GM18508 (cell line): ENCODE measurements around the gene KLRD1.
"Not testable (repeated sequence)": the region's sequence is repeated elsewhere in the genome, so short reads cannot be mapped to it uniquely, and the experiment has no call there.

ENCODE experiments used
- ATAC-seq: cut with Tn5 transposase; IDR thresholded peaks from one replicate; pipeline ENCODE4 v1.9.1; 2021; ENCODE audit warnings: moderate number of reproducible peaks; ENCODE audit not compliant: insufficient read depth, unreplicated experiment

The KLRD1 gene, protein sequence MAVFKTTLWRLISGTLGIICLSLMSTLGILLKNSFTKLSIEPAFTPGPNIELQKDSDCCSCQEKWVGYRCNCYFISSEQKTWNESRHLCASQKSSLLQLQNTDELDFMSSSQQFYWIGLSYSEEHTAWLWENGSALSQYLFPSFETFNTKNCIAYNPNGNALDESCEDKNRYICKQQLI

DNA sequence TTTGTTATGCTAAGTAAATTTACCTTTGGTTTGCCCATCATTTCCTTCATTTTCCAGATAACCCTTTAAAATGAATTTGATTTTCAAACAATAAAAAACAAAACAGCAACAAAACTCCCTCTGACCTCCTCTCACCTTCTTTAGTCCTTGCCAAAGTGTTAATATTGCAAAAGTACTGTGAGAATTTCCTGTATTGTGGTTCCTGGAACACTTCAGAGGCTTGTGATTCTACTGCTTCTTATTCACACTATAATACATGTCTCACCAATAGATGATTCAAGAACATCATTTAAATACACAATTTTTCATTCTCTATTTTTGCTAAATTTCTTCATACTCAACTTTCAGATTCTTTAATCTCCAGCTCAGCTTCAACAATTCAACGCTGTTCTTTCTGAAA lies at the start of gene KLRD1:
KLRD1 (plus strand) TSS at position 241 of the 400 bp plus-strand sequence. CDS start 208 bp downstream, outside the sequence.
- ATAC-seq: no peak

DNA sequence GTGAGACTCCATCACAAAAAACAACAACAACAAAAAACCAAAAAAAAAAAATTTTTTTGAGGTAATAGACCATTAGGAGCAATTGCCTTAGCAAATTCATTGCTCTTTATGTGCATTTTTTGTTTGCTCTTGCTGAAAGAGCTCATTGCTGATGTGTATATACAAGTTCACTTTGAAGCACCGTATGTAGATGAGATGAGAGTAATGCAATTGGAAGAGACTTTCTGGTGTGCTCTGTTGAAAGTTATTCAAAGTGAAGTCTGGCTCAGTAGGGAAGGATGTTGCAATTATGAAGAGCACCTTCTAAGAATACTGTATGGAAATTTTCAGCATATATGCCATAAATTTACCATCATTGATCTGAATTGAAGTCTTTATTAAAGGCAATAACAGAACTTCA lies 46.7 kb upstream of the KLRD1 start:
- no peak for ATAC-seq

DNA sequence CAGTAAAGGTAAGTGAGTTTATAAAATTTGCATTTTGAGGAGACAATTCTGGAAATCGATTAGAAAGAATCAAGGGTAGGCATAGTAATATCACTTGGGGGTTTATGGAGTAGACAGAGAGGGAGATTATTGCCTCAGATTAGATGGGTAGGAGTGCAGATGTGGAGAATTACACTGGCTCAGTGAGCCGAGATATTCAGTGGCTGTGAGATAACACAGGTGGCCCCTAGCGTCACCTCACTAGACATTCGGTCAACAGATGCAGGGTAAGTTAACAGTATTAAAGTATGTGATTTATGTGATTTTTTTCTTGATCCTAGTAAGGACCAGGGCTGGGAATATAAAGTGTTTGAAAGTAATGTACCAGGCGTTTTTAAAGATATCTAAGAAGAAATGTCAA lies 39.6 kb upstream of the KLRD1 start:
- no peak for ATAC-seq

DNA sequence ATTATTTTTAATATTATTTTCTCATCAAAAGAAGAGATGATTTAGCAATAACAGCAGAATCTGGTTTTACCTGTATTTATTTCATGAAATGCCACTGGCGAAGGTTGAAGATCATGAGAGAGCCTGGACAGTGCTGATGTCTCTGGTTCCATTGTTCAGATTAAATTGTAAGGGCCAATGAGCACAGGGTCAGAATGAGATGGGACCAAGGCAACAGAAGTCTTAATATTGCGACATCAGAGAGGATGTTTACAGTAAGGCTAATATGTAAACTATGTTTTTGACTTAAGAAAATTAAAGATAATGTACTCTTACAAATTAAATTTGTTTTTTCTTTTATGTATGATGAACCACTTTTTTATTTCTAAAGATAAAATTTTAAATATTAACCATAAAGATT lies 35.2 kb upstream of the KLRD1 start:
- ATAC-seq: no peak

DNA sequence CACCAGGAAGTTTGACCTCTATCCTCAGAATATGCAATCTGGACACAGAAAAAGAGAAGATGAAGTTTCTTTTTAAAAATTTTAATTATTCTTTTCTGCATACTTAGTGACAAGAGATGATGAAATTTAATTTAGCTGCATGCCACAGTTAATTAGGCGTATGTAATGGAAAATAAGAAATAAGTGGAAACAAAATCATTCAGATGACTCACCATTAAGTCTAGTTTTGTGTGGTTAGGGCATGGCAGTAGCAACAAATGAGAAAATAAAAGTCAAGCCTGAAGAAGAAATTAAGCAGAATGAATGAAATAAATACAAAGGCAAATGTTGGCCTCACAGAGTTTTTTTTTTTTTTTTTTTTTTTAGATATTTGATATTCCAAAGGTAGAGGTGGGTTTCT lies 30.9 kb upstream of the KLRD1 start:
- no peak for ATAC-seq

DNA sequence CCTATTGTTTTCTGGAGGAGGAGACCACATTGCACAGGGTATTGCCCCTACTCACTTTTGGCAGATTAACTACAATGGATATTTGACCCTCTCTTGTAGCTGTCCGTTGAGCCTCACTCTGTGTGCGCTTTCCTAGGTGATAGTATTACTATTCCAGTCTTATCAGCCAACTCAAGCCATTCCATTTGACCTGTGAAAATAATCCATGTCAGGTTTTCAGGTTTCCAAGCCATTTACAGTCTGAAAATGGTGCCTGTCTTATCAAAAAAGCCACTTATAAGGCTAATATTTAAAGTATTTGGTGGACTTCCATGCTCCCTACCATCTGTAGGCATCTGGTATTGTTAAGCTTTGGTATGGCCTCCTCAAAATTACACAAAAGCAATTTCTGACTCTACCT lies 29.6 kb upstream of the KLRD1 start:
- ATAC-seq: no peak

DNA sequence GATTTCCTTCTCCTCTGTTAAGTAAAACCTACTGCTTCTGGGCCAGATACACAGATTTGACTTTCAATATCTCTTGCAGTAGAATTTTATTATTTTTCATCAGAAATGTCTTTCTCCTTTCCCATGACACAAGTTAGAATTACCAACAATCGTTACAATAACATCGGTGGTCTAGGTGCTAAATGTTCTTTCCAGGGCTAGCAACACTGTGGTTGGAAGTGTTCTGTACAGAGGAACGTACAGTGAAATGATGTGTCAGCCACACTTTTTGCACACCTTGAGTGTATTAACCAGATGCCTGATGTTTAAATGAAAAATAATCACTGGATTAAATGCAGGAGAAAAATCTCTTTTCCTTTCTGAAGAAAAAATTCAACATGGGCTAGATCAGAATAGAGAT lies 27.7 kb upstream of the KLRD1 start:
- ATAC-seq: no peak

DNA sequence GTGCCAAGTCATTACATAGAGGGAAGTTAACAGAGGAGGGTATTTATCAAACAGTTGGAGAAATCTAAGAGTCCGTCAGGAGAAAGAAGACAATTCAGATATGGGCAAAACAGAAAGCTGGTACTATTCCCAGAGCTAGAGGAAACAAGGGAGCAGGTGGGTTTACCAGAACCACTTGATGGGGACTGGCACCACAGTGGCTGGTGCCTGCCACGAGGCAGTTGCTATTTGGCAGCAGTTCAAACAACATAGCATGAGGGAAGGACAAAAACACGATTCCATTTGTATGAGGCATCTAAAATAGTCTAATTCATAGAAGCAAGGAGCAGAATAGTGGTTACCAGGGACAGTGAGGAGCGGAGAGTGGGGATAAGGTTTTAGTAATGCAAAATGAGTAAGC lies 24.6 kb upstream of the KLRD1 start:
- no peak for ATAC-seq

DNA sequence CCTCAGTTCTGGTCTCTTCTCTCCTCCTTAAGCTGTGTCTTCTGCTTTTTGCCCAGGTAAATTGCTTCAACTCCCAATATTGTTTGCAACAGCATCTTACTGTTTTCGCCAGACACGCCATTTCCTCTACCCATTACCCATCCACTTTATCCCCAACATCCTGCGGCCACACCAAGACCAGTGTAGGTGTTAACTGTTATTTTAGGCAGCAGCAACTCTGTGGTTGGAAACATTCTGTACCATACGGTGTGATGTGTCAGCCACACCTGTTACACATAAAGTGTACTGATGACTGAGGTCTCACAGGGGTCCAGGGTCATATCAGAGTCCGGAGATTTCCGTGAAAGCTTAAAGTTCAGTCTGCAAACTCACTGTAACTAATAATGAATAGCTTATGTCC lies 21.8 kb upstream of the KLRD1 start:
- no peak for ATAC-seq

DNA sequence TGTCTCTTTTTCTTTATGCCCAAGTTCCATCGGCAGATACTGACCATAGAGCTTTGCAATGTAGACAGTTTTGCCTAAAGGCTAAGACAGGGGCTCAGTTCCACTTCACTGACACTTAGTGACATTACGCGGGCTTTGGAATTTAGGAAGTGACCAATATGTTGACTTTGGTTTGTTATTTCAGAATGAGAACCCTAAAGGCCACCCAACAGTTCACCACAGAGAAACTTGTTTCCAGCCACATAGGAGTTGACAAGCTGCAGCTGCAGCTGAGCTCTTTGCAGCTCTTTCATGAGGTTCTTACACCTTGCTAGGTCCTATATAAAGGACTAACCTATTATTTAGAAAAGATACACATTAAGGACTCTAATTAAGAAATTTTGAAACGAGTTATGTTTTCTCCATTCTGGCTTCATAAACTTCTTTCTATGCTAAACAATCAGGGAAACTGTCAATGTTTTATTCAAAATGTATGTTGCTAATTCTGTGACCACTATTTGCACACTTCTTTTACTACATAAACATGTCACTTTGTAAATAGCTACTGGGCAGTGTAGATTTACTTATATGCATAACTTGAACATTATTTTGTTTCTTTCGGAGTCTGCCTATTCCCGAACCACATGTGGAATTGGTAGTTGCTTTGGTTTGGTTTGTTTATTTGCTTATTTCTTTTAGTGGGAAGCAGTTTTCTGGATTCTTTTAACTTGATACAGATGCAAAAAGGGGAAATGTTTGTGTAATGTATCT lies 18.5 kb upstream of the KLRD1 start:
- ATAC-seq: no peak

DNA sequence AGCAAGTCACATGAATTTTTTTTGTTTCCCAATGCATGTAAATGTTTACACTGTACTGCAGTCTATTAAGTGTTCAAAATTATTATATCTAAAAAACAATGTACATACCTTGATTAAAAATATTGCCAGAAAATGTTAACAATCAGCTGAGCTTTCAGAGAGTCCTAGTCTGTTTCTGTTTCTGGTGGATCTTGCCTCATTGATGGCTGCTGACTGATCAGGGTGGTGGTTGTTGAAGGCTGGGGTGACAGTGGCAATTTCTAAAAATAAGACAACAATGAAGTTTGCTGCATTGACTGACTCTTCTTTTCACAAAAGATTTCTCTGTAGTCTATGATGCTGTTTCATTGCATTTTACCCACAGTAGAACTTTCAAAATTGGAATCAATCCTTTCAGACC lies 16.6 kb upstream of the KLRD1 start:
- ATAC-seq: no peak

DNA sequence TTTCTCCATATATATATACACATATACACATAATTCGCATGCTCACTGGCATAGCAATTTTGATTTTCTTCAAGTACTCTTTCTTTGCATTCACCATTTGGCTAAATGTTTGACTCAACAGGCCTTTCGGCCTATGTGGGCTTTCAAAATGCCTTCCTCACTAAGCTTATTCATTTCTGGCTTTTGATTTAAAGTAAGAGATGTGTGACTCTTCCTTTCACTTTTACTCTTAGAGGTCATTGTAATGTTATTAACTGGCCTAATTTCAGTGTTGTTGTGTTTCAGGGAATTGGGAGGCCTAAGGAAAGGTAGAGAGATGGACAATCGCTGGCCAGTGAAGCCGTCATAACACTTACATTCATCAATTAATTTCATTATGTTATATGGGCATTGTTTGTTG lies 14.5 kb upstream of the KLRD1 start:
- no peak for ATAC-seq

DNA sequence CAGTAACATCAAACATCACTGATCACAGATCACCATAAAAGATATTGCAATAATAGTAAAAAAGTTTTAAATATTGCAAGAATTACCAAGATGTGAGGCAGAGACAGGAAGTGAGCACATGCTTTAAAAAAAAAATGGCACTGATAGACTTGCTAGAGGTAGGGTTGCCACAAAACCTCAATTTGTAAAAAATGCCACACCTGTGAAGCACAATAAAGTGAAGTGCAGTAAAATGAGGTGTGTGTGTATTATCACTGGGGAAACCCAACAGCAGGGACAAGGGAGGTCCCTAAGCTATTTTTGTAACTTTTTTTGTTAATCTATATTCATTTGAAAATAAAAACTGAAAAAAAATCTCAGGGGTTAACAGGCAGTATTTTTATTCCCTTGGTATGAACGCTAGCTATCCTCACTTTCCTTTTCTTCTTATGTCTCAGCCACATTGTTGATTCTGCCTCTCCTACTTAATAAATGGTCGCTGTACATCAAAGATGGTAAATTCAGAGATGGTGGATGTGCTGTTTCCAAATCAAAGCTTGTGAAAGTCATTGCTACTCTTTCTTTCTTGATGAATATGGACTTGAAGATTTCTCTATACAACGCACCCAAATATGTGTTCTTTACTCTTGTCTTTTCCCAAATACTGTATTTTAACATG lies 14.0 kb upstream of the KLRD1 start:
- no peak for ATAC-seq

DNA sequence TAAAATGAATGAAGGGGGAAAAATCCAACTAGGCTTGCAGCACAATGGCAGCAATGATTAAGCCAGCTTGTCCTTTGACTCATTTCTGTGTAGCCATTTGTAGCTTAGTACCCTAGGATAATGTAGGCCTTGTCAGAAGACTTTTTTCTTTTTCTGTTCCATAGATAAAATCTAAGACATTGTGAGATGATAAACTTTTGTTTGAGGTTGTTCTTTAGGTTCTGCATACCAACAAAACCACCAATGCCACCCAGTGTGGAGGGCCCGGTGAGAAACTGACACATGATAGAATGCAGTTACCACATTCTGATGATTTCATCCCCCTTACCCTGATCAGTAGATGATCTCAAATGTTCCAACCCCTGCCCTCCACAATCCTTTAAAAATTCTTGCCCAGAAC lies 6.6 kb upstream of the KLRD1 start:
- no peak for ATAC-seq

DNA sequence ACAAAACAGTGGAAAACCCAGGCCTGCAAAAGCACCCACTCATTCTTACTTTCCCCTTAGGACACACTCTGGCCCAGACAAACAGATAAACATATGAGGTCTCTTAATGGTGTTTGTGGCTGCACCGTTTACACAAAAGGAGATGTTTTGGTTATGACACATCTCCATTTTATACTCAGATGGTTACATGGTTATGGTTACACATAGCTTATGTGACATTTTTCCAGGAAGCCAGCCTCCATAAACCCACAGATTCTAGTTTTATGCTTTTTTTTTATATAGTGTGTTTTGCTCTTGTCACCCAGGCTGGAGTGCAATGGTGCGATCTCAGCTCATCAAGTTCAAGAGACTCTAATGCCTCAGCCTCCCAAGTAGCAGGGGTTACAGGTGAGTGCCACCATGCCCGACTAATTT lies 3.5 kb upstream of the KLRD1 start:
- no peak for ATAC-seq

DNA sequence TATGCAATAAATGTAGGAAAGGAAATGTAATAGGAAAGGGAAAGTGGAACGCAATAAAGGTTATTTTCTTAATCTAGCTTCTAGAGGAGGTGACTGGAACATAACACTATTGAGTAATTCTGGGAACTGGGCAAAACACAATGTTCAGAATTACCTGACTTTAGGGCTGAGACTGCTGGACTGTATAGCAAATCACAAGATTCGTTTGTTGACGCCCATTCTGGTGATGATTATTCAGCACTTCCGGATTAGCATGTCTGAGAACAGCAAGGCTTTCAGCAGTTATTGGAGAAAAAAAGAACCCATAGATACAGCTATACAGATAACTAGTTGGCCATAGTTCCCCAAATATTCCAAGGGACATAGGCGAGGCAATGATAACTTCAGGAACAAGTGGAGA lies 2.3 kb upstream of the KLRD1 start:
- no peak for ATAC-seq

DNA sequence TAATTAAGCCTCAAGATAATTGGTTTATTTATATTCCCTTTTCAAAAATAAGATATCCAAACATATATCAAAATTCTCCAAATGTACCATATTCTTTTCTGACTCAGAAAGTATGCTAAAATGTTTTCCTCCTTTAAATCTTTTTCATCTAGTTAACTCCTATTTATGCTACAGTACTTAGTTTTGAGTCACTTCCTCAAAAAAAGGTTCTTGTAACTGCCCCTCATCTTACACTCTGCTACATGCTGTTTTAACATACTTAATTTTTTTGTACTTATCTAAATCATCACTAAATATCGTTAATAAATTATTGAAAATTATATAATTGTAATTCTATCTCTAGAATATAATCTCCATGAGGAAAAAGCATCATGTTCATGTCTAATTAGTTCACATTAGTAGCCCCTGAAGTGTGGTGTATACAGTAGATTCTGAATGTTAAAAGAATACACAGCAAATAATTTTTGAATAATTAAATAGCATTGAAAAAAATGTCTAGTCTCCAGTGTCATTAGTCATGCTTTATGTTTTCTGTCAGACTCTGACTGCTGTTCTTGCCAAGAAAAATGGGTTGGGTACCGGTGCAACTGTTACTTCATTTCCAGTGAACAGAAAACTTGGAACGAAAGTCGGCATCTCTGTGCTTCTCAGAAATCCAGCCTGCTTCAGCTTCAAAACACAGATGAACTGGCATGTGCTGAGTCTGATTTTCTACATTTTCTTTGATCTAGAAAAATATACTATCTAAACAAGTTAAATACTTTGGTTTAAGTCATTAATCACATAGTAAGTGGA lies 3.5 kb downstream of the KLRD1 start:
- no peak for ATAC-seq

DNA sequence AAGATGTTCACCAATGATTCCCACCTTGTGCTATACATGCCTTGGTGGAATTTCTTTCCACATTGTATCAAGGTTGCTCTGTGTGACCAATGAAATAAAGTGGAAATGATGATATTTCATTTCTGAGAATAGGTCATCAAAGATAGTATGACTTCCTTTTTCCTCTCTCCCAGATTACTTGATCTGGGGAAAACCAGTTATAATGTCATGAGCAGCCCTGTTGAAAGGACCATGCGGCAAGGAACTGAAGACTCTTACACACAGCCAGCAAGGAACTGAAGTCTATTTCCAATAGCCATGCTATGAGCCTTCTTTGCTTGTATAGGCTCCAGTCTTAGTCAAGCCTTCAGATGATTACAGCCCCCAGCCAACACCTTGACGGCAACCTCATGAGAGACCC lies 11.7 kb downstream of the KLRD1 start:
- no peak for ATAC-seq

DNA sequence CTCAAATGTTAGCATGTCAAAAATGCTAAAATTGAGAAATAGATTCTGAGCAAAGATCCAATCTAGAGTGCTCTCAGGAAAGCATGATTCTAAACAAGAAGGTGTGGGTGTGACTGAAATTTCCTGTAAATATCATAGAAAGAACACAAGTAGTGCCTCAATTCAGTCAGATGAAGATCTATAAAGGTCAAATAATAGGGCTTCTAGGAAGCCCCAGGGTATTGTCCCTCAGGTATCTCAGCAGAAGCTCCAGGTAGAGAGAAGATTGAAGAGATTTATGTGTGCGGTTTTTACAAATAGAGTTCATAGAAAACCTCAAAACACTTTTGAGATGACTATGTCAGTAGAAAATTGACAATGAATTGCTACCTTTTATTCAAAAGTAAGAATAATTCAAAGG lies 13.0 kb downstream of the KLRD1 start:
- no peak for ATAC-seq

DNA sequence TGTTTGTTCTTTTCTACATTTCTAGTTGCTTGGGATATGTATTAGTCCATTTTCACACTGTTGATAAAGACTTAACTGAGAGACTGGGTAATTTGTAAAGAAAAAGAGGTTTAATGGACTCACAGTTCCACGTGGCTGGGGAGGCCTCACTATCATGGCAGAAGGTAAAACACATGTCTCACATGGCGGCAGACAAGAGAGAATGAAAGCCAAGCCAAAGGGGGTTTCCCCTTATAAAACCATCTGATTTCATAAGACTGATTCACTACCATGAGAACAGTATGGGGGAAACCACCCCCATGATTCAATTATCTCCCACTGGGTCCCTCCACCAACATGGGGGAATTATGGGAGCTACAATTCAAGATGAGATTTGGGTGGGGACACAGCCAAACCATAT lies 21.0 kb downstream of the KLRD1 start:
- ATAC-seq: not testable (repeated sequence)

DNA sequence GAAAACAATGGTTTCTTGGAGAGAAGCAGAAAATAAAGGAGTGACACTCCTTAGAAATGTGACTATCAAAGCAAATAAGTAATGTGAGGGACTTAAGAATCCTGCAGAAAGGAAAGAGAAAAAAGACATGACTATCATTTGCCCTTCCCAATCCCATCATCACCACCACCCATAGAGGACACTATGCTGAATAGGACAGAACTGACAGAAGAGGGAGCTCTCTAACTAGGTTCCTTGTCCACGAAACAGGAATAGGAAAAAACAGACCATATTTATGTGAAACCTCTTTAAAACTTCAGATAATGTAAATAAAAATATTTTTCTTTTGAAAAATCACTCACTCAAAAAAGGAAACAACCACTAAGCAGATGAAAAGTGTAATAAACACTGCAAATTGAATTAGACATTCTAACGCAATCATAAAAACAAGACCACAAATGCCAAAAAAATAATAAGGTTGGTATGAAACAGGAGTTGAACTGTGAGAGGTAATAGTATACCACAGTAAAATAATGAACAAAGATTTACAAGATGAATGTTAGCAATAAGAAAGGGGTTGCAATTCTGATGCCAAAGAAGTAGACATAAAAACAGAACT lies 24.1 kb downstream of the KLRD1 start:
- ATAC-seq: no peak
